MCF 10A (cell line): ENCODE data around the gene DNAJA2. TPM values are rescaled to one million over a fixed set of nuclear protein-coding genes. Genes with fewer than 3 reads are reported as not detected.

Source experiments
- BruUV-seq: library from RNA; stranded (reverse); fragments of 400-500 nt; replicated peaks from 2 replicates; lab custom pipeline; 2021; lab: Mats Ljungman, UMichigan
- CTCF ChIA-PET: fragments of 300-600 bp; sonication (Branson Sonifier 250); formaldehyde crosslinking; extraction: SDS; loops from one replicate; lab custom pipeline; 2021; ENCODE audit warnings: antibody characterized with exemption, inconsistent platforms; lab: Yijun Ruan, JAX
- POLR2A ChIA-PET: fragments of 300-600, 350-650 bp; sonication (Branson Sonifier 250); formaldehyde crosslinking; extraction: SDS; loops from one replicate; lab custom pipeline; 2020; ENCODE audit warnings: antibody characterized with exemption, inconsistent platforms; lab: Yijun Ruan, JAX
- DNase-seq: peaks from one replicate; pipeline ENCODE4 v3.0.0-alpha.2; 2018; ENCODE audit not compliant: unreplicated experiment
- H3K27ac Mint-ChIP-seq: one replicate; pipeline ENCODE4 v1.8.0; 2022; ENCODE audit warnings: mild to moderate bottlenecking, low read depth, mixed read lengths; ENCODE audit not compliant: unreplicated experiment
- H3K27me3 Mint-ChIP-seq: one replicate; pipeline ENCODE4 v1.8.0; 2022; ENCODE audit warnings: mixed read lengths; ENCODE audit not compliant: insufficient read depth, unreplicated experiment
- H3K36me3 Mint-ChIP-seq: one replicate; pipeline ENCODE4 v1.8.0; 2022; ENCODE audit warnings: mild to moderate bottlenecking, moderate library complexity, mixed read lengths; ENCODE audit not compliant: insufficient read depth, unreplicated experiment
- H3K4me1 Mint-ChIP-seq: one replicate; pipeline ENCODE4 v1.8.0; 2022; ENCODE audit warnings: mixed read lengths; ENCODE audit not compliant: insufficient read depth, unreplicated experiment
- H3K4me3 Mint-ChIP-seq: one replicate; pipeline ENCODE4 v1.8.0; 2022; ENCODE audit warnings: mild to moderate bottlenecking, moderate library complexity, mixed read lengths; ENCODE audit not compliant: unreplicated experiment
- H3K9me3 Mint-ChIP-seq: one replicate; pipeline ENCODE4 v1.8.0; 2022; ENCODE audit warnings: mixed read lengths; ENCODE audit not compliant: unreplicated experiment
- CTCF ChIP-seq: fragments of 200-600 bp; IDR thresholded peaks from one replicate; pipeline ENCODE4 v1.8.0; 2022; ENCODE audit warnings: antibody characterized with exemption, mild to moderate bottlenecking; ENCODE audit not compliant: unreplicated experiment
- intact Hi-C: fragments of 100-400 bp; cut with micrococcal nuclease; formaldehyde crosslinking; loops from 2 replicates; pipeline ENCODE4 v1.14.1; 2022
- total RNA-seq: library from RNA; stranded (reverse); gene quantifications from 2 replicates; pipeline ENCODE4 v1.2.3, GENCODE V29; 2022

DNAJA2 gene
- total RNA-seq, 1 experiment from 2014 or later: 64.8 TPM

GRCh38 chr16:46911038-46911437 is 62.4 kb downstream of the DNAJA2 start:
- no peaks in the 10 kb centered on the region for H3K4me1 Mint-ChIP-seq
- intact Hi-C loops: no loop called here
- H3K27me3 Mint-ChIP-seq: no peaks in the 10 kb centered on the region
- no peaks in the 10 kb centered on the region for H3K9me3 Mint-ChIP-seq
- CTCF ChIA-PET: interaction anchor here (1.0 to 15.6 kb wide), 9 partner anchors 10 to 58 kb away, joined by 3 to 287 read pairs (median 6); partner anchors contain the start of gene GPT2
- no peak for TF ChIP-seq CTCF
- peaks cover 48% of the 10 kb centered on the region for H3K36me3 Mint-ChIP-seq
- no peak overlapping the region for H3K4me3 Mint-ChIP-seq
- no peak for DNase-seq
- POLR2A ChIA-PET: interaction anchor here (1.0 kb wide), 1 partner anchor 25 kb away, joined by 4 read pairs; no protein-coding TSS in a partner anchor
- H3K27ac Mint-ChIP-seq: no peak overlapping the region
- TSS peak; percentile 6 for BruUV-seq

- Mint-ChIP-seq H3K36me3 (peaks cover 51% of the 10 kb centered on the region), H3K27me3 (no peaks in the 10 kb centered on the region), H3K27ac (no peak overlapping the region), H3K4me3 (no peak overlapping the region), H3K9me3 (no peaks in the 10 kb centered on the region), H3K4me1 (no peaks in the 10 kb centered on the region)
- TF ChIP-seq CTCF: peak; percentile 49
- intact Hi-C loops: loop anchor here (1.0 kb wide), 2 partner anchors 54 to 235 kb away; no protein-coding TSS in a partner anchor
- no TSS peak for BruUV-seq
- ChIA-PET POLR2A (interaction anchor here (1.0 to 1.2 kb wide), 2 partner anchors 49 to 55 kb away, joined by 5 to 7 read pairs; no protein-coding TSS in a partner anchor), CTCF (interaction anchor here (0.6 to 15.6 kb wide), 36 partner anchors 9 to 1277 kb away, joined by 3 to 287 read pairs (median 5); no protein-coding TSS in a partner anchor)
- DNase-seq: peak; percentile 70
Measured at GRCh38 chr16:46908540-46909372, 64.7 kb downstream of the DNAJA2 start.

GRCh38 chr16:46907061-46907774 is 66.3 kb downstream of the DNAJA2 start:
- no peaks in the 10 kb centered on the region for H3K4me1 Mint-ChIP-seq
- peaks cover 47% of the 10 kb centered on the region for H3K36me3 Mint-ChIP-seq
- DNase-seq: no peak
- H3K4me3 Mint-ChIP-seq: no peak overlapping the region
- BruUV-seq: no TSS peak
- H3K9me3 Mint-ChIP-seq: no peaks in the 10 kb centered on the region
- no peak overlapping the region for H3K27ac Mint-ChIP-seq
- CTCF ChIA-PET: interaction anchor here (0.6 to 15.6 kb wide), 8 partner anchors 11 to 234 kb away, joined by 3 to 287 read pairs (median 6); no protein-coding TSS in a partner anchor
- POLR2A ChIA-PET: interaction anchor here (0.5 to 0.9 kb wide), 2 partner anchors 48 to 53 kb away, joined by 3 to 4 read pairs; no protein-coding TSS in a partner anchor
- TF ChIP-seq CTCF: no peak
- intact Hi-C loops: no loop called here
- no peaks in the 10 kb centered on the region for H3K27me3 Mint-ChIP-seq
